Adrenal gland (tissue), 12 donors: ENCODE results near the gene RBMS1. TPM values are rescaled to one million over a fixed set of nuclear protein-coding genes. Genes with fewer than 3 reads are reported as not detected.

Source experiments
- DNase-seq, 7 donors: peaks; one replicate each; pipeline ENCODE4 v3.0.0-alpha.2; 2019 to 2020
- H3K27ac ChIP-seq, 5 donors: fragments of 200-600 bp; sonication (generic) in 4 of 5; 1 replicate in 3 of 5; 2 replicates in 2 of 5; pipeline versions ENCODE4 v1.5.1 to v1.8.0; 2016 to 2020; ENCODE audit warnings: mild to moderate bottlenecking in 1 of 5
- H3K27me3 ChIP-seq: fragments of 200-600 bp; 2 replicates; pipeline ENCODE4 v1.8.0; 2021
- H3K36me3 ChIP-seq, 2 donors: fragments of 200-600 bp; replicated peaks in 1 of 2; 1 replicate in 1 of 2; 2 replicates in 1 of 2; pipeline versions ENCODE4 v1.5.1 to v1.8.0; 2018 to 2022
- H3K4me1 ChIP-seq, 2 donors: fragments of 200-600 bp; replicated peaks in 1 of 2; 1 replicate in 1 of 2; 2 replicates in 1 of 2; pipeline versions ENCODE4 v1.5.1 to v1.8.0; 2018 to 2021
- H3K4me3 ChIP-seq, 4 donors: fragments of 200-600 bp; sonication (generic) in 3 of 4; one replicate each; pipeline ENCODE4 v1.5.1; 2016 to 2018
- H3K9me3 ChIP-seq, 3 donors: fragments of 200-600 bp; sonication (generic) in 1 of 3; replicated peaks in 1 of 3; 1 replicate in 2 of 3; 2 replicates in 1 of 3; pipeline versions ENCODE4 v1.5.1 to v1.8.0; 2016 to 2021
- CTCF ChIP-seq, 6 experiments: fragments of 450-650 bp in 4 of 6; fragments of 200-600 bp in 2 of 6; sonication (generic) in 1 of 6; IDR thresholded peaks; 1 replicate in 5 of 6; 2 replicates in 1 of 6; pipeline versions ENCODE4 v1.5.1 to v1.8.0; 2016 to 2021; ENCODE audit warnings: antibody characterized with exemption in 6 of 6, mild to moderate bottlenecking in 2 of 6, moderate library complexity in 1 of 6
- POLR2A ChIP-seq, 2 donors: fragments of 450-650 bp; IDR thresholded peaks; one replicate each; pipeline ENCODE4 v1.6.1; 2017; ENCODE audit warnings: antibody characterized with exemption in 2 of 2, mild to moderate bottlenecking in 2 of 2, moderate library complexity in 1 of 2
- WGBS, 4 donors: extraction: QIAGEN DNeasy Blood & Tissue Kit in 2 of 4; methylation state at CpG; one replicate each; pipeline versions ENCODE4 v1.1.5 to v1.1.7; 2013 to 2017; 5-methylcytosine and 5-hydroxymethylcytosine counted together
- intact Hi-C, 2 donors: fragments of 100-400 bp; cut with DNase I; formaldehyde crosslinking; loops; one replicate each; pipeline versions ENCODE4 v1.14.1 to v1.15.0; 2022 to 2023
- polyA plus RNA-seq, 3 donors: library from polyadenylated mRNA; stranded (reverse); fragments of 200-250 nt in 2 of 3; fragments of 350-450 nt in 1 of 3; fragmentation: Illumina TruSeq in 1 of 3; extraction: RNeasy Lipid Tissue Mini Kit (QIAGEN cat#74804) in 1 of 3; gene quantifications; one replicate each; pipeline ENCODE4 v1.2.3, GENCODE V29; 2013 to 2014
- total RNA-seq, 9 donors: library from RNA; depleted of rRNA in 4 of 9; stranded (reverse); fragments of >200 nt in 4 of 9; fragments of 120-200 nt in 1 of 9; fragmentation: NEBNext Ultra II Directional in 1 of 9; extraction: Animal tissue kit (Norgen Biotek cat#: 25700) in 1 of 9; gene quantifications; one replicate each; pipeline versions ENCODE4 v1.1.0 to v1.2.4, GENCODE V29; 2013 to 2023
- donor health status: healthy with polysubstance abuse.
- donor health status: Bipolar disorder and iron deficiency.
- donor health status: DM: yes; HTN: yes; CAD: no.
- donor health status: DM: no; HTN: no; CAD: no.
- donor health status: DM: no; HTN: no; CAD: no.
- donor health status: DM: yes; HTN: yes; CAD: no.

The RBMS1 gene
- total and polyA plus RNA-seq, 12 donors = 24.2 to 62.1 (median 37.1) TPM

GRCh38 chr2:160380611-160381010, 113.0 kb downstream of the RBMS1 start:
- Histone ChIP-seq H3K9me3 (no peaks in the 10 kb centered on the region), H3K36me3 (no peaks in the 10 kb centered on the region), H3K27me3 (no peaks in the 10 kb centered on the region), H3K27ac (peak overlapping the region in 3 of 5 donors; percentile 25 to 82 (median 69)), H3K4me1 (peaks cover 47 to 65% of the 10 kb centered on the region in 2 donors), H3K4me3 (no peak overlapping the region)
- WGBS, 4 donors = 37 to 58% (median 50%) methylated on average over 5 of the region's 5 CpGs
- intact Hi-C loops = no loop called here
- TF ChIP-seq CTCF (IDR thresholded peaks at IDR 0.05) (no peak), POLR2A (IDR thresholded peaks at IDR 0.05) (no peak)
- peak in 1 of 7 donors; percentile 24 for DNase-seq

GRCh38 chr2:160380000-160380570, 113.5 kb downstream of the RBMS1 start:
- Histone ChIP-seq H3K27me3 (no peaks in the 10 kb centered on the region), H3K4me1 (peaks cover 52 to 71% of the 10 kb centered on the region in 2 donors), H3K36me3 (no peaks in the 10 kb centered on the region), H3K4me3 (no peak overlapping the region), H3K27ac (peak overlapping the region in 3 of 5 donors; percentile 25 to 82 (median 69)), H3K9me3 (no peaks in the 10 kb centered on the region)
- TF ChIP-seq POLR2A (IDR thresholded peaks at IDR 0.05) (no peak), CTCF (IDR thresholded peaks at IDR 0.05) (no peak)
- intact Hi-C loops = no loop called here
- DNase-seq = no peak
- WGBS, 4 donors = 72 to 80% (median 75%) methylated on average over 7 of the region's 7 CpGs

GRCh38 chr2:160379399-160379798, 114.2 kb downstream of the RBMS1 start:
- Histone ChIP-seq H3K9me3 (no peaks in the 10 kb centered on the region), H3K27ac (peak overlapping the region; percentile 12 to 82 (median 65)), H3K4me1 (peaks cover 58 to 78% of the 10 kb centered on the region in 2 donors), H3K4me3 (no peak overlapping the region), H3K27me3 (no peaks in the 10 kb centered on the region), H3K36me3 (no peaks in the 10 kb centered on the region)
- TF ChIP-seq CTCF (IDR thresholded peaks at IDR 0.05) = no peak
- no peak for TF ChIP-seq POLR2A (IDR thresholded peaks at IDR 0.05)
- 28 to 50% (median 37%) methylated on average over 3 of the region's 3 CpGs for WGBS, 4 donors
- intact Hi-C loops = no loop called here
- peak in 1 of 7 donors; percentile 26 for DNase-seq

- peaks cover 70 to 98% of the 10 kb centered on the region in 2 donors for H3K4me1 ChIP-seq
- no peaks in the 10 kb centered on the region for H3K36me3 ChIP-seq
- no peaks in the 10 kb centered on the region for H3K9me3 ChIP-seq
- H3K27me3 ChIP-seq = no peaks in the 10 kb centered on the region
- peak overlapping the region in 3 of 5 donors; percentile 22 to 84 (median 71) for H3K27ac ChIP-seq
- TF ChIP-seq CTCF (IDR thresholded peaks at IDR 0.05) (no peak), POLR2A (IDR thresholded peaks at IDR 0.05) (no peak)
- intact Hi-C loops = no loop called here
- peak in 1 of 7 donors; percentile 28 for DNase-seq
- no peak overlapping the region for H3K4me3 ChIP-seq
- WGBS, 4 donors = 47 to 55% (median 49%) methylated on average over 6 of the region's 6 CpGs
Observed at GRCh38 chr2:160377204-160377995, 116.2 kb downstream of the RBMS1 start.
